OCI-LY7 (cell line): Measurements from ENCODE around the gene PRDM13. TPM values are rescaled to one million over a fixed set of nuclear protein-coding genes. Genes with fewer than 3 reads are reported as not detected.
A peak's percentile ranks its signal among the peaks of the same experiment; 100 is the strongest.

Source experiments
- BruUV-seq: library from RNA; stranded (reverse); fragments of 400-500 nt; replicated peaks from 2 replicates; lab custom pipeline; 2021; lab: Mats Ljungman, UMichigan
- CTCF ChIA-PET: fragments of 300-600 bp; sonication (Branson Sonifier 250); formaldehyde crosslinking; loops from one replicate; lab custom pipeline; 2022; ENCODE audit warnings: antibody characterized with exemption; ENCODE audit not compliant: unreplicated experiment; lab: Charles Lee
- POLR2A ChIA-PET: fragments of 300-600 bp; sonication (Branson Sonifier 250); formaldehyde crosslinking; loops from one replicate; lab custom pipeline; 2022; ENCODE audit warnings: antibody characterized with exemption; lab: Charles Lee
- DNase-seq: peaks from one replicate; pipeline ENCODE4 v3.0.0-alpha.2; 2015; ENCODE audit warnings: low spot score
- H2AFZ ChIP-seq: fragments of 200-600 bp; sonication (generic), shearing (Covaris generic); 2 replicates; pipeline ENCODE4 v1.6.1; 2014; ENCODE audit warnings: mild to moderate bottlenecking, antibody characterized with exemption, low read length, moderate library complexity
- H3K27ac ChIP-seq: fragments of 200-600 bp; sonication (generic); 2 replicates; pipeline ENCODE4 v1.5.1; 2014; ENCODE audit warnings: mixed run types, low read depth, mild to moderate bottlenecking, moderate library complexity, low read length, inconsistent platforms; ENCODE audit not compliant: poor library complexity, severe bottlenecking
- H3K36me3 ChIP-seq: fragments of 200-600 bp; sonication (generic); 2 replicates; pipeline ENCODE4 v1.6.1; 2014; ENCODE audit warnings: mild to moderate bottlenecking, antibody characterized with exemption, low read length, moderate library complexity, mixed read lengths; ENCODE audit not compliant: insufficient read depth
- H3K4me1 ChIP-seq: fragments of 200-600 bp; sonication (generic); 2 replicates; pipeline ENCODE4 v1.5.1; 2014; ENCODE audit warnings: mild to moderate bottlenecking, low read length; ENCODE audit not compliant: insufficient read depth, poor library complexity, severe bottlenecking
- H3K4me2 ChIP-seq: fragments of 200-600 bp; sonication (generic); 2 replicates; pipeline ENCODE4 v1.6.1; 2014; ENCODE audit warnings: mild to moderate bottlenecking, low read length
- H3K4me3 ChIP-seq: fragments of 200-600 bp; sonication (generic); 2 replicates; pipeline ENCODE4 v1.5.1; 2014; ENCODE audit warnings: mild to moderate bottlenecking, low read depth, low read length; ENCODE audit not compliant: poor library complexity, severe bottlenecking
- H3K79me2 ChIP-seq: fragments of 200-600 bp; sonication (generic); 2 replicates; pipeline ENCODE4 v1.6.1; 2016; ENCODE audit warnings: low read depth, mild to moderate bottlenecking, low read length, moderate library complexity, mixed read lengths; ENCODE audit not compliant: insufficient read depth
- H3K9me2 ChIP-seq: fragments of 200-600 bp; sonication (generic); 2 replicates; pipeline ENCODE4 v1.6.1; 2016; ENCODE audit warnings: mild to moderate bottlenecking, low read length, mixed read lengths; ENCODE audit not compliant: insufficient read depth
- H3K9me3 ChIP-seq: fragments of 200-600 bp; sonication (generic); 2 replicates; pipeline ENCODE4 v1.6.1; 2014; ENCODE audit warnings: mild to moderate bottlenecking, mixed run types, low read length, mixed read lengths
- H4K20me1 ChIP-seq: fragments of 200-600 bp; sonication (generic); 2 replicates; pipeline ENCODE4 v1.6.1; 2014; ENCODE audit warnings: mild to moderate bottlenecking, antibody characterized with exemption, low read length, moderate library complexity, mixed read lengths; ENCODE audit not compliant: insufficient read depth
- EZH2phosphoT487 ChIP-seq: fragments of 200-600 bp; sonication (generic); IDR thresholded peaks from 2 replicates; pipeline ENCODE4 v1.6.1; 2018; ENCODE audit warnings: low read depth, borderline replicate concordance, mild to moderate bottlenecking, mixed run types, antibody characterized with exemption, low read length, moderate library complexity, mixed read lengths
- intact Hi-C: fragments of 100-400 bp; cut with micrococcal nuclease; formaldehyde crosslinking; loops from one replicate; pipeline ENCODE4 v1.10.0; 2022; ENCODE audit not compliant: unreplicated experiment
- total RNA-seq, 2 experiments: library from RNA; depleted of rRNA in 1 of 2; stranded (reverse); fragments of >200 nt in 1 of 2; shearing (Covaris generic) in 1 of 2; gene quantifications; 2 replicates each; pipeline ENCODE4 v1.2.3, GENCODE V29; 2014 to 2022
- TF ChIP-seq, protein P1 (sequence below): fragments of 200-600 bp; sonication (generic); conservative IDR thresholded peaks from 2 replicates; pipeline ENCODE4 v1.5.1; 2014; ENCODE audit warnings: mild to moderate bottlenecking, antibody characterized with exemption, low read length, moderate library complexity, mixed read lengths

Gene PRDM13
- total RNA-seq, 2 experiments from 2014 or later: 0.16 TPM; not detected in 1

DNA sequence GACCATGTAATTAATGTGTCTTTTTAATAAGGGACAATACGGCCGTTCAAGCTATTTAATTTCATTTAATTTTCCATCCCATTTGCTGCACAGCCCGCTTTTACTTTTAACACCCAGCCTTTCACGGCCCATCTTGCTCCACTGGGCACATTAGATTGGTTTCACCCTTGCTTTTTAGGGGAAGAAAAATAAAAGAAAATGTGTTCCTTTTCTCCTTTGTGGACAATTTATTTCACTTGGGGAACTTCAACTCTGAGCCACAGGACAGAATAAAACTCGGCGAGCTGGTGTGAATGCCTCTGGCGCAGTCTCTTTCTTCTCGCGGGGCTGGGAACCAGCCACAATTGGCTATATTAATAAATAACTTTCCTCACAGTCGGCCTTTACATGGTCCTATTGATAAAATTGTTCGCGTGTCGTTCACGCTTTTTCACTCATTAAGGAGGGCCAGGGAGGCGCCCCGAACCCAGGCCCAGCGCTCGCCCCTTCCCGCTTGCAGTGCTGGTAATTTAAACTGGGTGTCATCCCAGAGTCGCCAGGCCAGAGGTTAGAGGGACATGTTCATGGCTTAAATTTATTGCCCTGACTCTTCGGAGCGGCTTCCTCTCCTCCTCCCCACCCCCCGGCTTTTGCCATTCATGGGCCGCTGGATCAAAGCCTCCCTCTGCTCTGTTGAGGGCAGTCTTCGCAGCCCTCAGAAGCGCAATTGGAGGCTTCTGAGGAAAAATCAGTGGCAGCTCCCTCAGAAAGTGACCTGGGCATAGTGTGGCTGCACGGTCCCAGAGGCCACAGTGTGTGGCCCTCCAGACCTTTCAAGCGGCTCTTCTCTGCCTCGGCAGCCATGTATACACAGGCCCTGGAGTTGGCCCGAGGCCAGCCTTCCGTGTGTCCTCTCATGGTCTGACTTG is 2.2 kb upstream of the PRDM13 start:
- Histone ChIP-seq H3K4me1 (no peaks in the 10 kb centered on the region), H4K20me1 (no peaks in the 10 kb centered on the region), H3K4me2 (no peak overlapping the region), H3K79me2 (no peaks in the 10 kb centered on the region), H2AFZ (no peak overlapping the region), H3K9me3 (no peaks in the 10 kb centered on the region), H3K36me3 (no peaks in the 10 kb centered on the region), H3K4me3 (no peak overlapping the region), H3K9me2 (no peaks in the 10 kb centered on the region), H3K27ac (no peak overlapping the region)
- ChIA-PET CTCF (no interaction called here), POLR2A (no interaction called here)
- TF ChIP-seq, protein P1, sequence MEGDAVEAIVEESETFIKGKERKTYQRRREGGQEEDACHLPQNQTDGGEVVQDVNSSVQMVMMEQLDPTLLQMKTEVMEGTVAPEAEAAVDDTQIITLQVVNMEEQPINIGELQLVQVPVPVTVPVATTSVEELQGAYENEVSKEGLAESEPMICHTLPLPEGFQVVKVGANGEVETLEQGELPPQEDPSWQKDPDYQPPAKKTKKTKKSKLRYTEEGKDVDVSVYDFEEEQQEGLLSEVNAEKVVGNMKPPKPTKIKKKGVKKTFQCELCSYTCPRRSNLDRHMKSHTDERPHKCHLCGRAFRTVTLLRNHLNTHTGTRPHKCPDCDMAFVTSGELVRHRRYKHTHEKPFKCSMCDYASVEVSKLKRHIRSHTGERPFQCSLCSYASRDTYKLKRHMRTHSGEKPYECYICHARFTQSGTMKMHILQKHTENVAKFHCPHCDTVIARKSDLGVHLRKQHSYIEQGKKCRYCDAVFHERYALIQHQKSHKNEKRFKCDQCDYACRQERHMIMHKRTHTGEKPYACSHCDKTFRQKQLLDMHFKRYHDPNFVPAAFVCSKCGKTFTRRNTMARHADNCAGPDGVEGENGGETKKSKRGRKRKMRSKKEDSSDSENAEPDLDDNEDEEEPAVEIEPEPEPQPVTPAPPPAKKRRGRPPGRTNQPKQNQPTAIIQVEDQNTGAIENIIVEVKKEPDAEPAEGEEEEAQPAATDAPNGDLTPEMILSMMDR: no peak
- no peak for TF ChIP-seq EZH2phosphoT487
- intact Hi-C loops: no loop called here
- no peak for DNase-seq
- no TSS peak for BruUV-seq

DNA sequence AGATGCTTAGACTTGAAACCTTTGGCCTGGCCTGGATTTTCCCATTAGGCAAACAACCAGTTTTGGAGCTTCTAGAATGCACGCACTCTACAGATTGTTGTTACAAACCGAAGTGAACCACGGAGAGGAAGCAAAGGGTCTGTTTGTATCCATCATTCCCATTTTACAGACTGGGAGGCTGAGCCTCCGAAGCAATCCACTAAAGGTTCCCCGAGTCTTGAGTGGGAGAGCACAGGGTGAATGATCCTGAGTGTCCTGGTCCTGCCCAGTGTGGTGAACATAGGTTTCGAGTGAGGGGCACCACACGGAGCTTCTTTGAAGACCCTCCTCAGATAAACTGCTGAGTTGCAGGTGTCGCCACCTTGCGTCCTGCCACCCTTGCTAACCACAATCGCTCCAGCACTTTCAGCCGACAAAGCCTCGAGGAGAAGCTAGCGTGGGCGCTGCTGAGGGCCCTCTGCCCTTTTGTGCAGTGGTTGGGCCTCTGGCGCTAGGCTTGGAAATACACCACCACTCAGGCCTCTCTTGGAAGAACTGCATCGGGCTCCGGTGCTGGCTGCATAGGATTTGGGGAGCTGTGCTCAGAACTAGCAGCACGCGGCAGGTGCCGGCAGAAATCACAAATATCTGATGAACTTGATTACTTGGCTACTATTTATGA is 1.4 kb upstream of the PRDM13 start:
- H3K4me3 ChIP-seq: no peak overlapping the region
- POLR2A ChIA-PET: no interaction called here
- H3K9me2 ChIP-seq: no peaks in the 10 kb centered on the region
- no peaks in the 10 kb centered on the region for H3K4me1 ChIP-seq
- H2AFZ ChIP-seq: no peak overlapping the region
- CTCF ChIA-PET: no interaction called here
- no peaks in the 10 kb centered on the region for H3K9me3 ChIP-seq
- no peak for TF ChIP-seq EZH2phosphoT487
- TF ChIP-seq, protein P1: peak; percentile 70
- H4K20me1 ChIP-seq: no peaks in the 10 kb centered on the region
- H3K79me2 ChIP-seq: no peaks in the 10 kb centered on the region
- DNase-seq: peak; percentile 9
- H3K27ac ChIP-seq: no peak overlapping the region
- no peak overlapping the region for H3K4me2 ChIP-seq
- intact Hi-C loops: no loop called here
- H3K36me3 ChIP-seq: no peaks in the 10 kb centered on the region
- no TSS peak for BruUV-seq
